NT2/D1 (cell line): Measurements from ENCODE around the gene DDX54.

Experiments used
- DNase-seq: peaks from one replicate; pipeline ENCODE4 v3.0.0-alpha.2; 2011; ENCODE audit warnings: low read depth, low spot score
- H3K27me3 ChIP-seq: 2 replicates; pipeline ENCODE4 v1.6.0; 2011; ENCODE audit warnings: mild to moderate bottlenecking; ENCODE audit not compliant: insufficient read length, insufficient read depth
- H3K36me3 ChIP-seq: 2 replicates; pipeline ENCODE4 v1.6.1; 2011; ENCODE audit warnings: mild to moderate bottlenecking, low read length, mixed read lengths; ENCODE audit not compliant: insufficient read depth, insufficient read length
- H3K4me1 ChIP-seq: 2 replicates; pipeline ENCODE4 v1.5.1; 2011; ENCODE audit not compliant: insufficient read depth, insufficient read length
- H3K4me3 ChIP-seq: 2 replicates; pipeline ENCODE4 v1.5.1; 2011; ENCODE audit warnings: low read depth; ENCODE audit not compliant: insufficient read length
- H3K9ac ChIP-seq: 2 replicates; pipeline ENCODE4 v1.6.0; 2011; ENCODE audit warnings: low read depth; ENCODE audit not compliant: insufficient read length
- H3K9me3 ChIP-seq: 2 replicates; pipeline ENCODE4 v1.5.1; 2011; ENCODE audit warnings: mild to moderate bottlenecking, low read length; ENCODE audit not compliant: insufficient read depth
- SUZ12 ChIP-seq: IDR thresholded peaks from 2 replicates; pipeline ENCODE4 v1.6.1; 2011; ENCODE audit not compliant: insufficient read length, insufficient read depth; ENCODE audit errors: extremely low read depth
- YY1 ChIP-seq: IDR thresholded peaks from 2 replicates; pipeline ENCODE4 v1.6.1; 2011; ENCODE audit not compliant: insufficient read length, insufficient read depth
- ZNF274 ChIP-seq: IDR thresholded peaks from 2 replicates; pipeline ENCODE4 v1.6.1; 2011; ENCODE audit warnings: mild to moderate bottlenecking, low read depth, low read length

DDX54 gene

GRCh38 chr12:113165521-113166450, 19.5 kb downstream of the DDX54 start:
- Histone ChIP-seq H3K27me3 (no peaks in the 10 kb centered on the region), H3K9me3 (no peaks in the 10 kb centered on the region), H3K36me3 (peaks cover 90% of the 10 kb centered on the region), H3K4me1 (peaks cover 14% of the 10 kb centered on the region), H3K4me3 (no peak overlapping the region), H3K9ac (no peak overlapping the region)
- no peak for DNase-seq
- no peak for TF ChIP-seq YY1
- no peak for TF ChIP-seq SUZ12
- no peak for TF ChIP-seq ZNF274

- no peak for TF ChIP-seq SUZ12
- no peak for TF ChIP-seq YY1
- TF ChIP-seq ZNF274 = no peak
- Histone ChIP-seq H3K4me3 (no peak overlapping the region), H3K9me3 (no peaks in the 10 kb centered on the region), H3K27me3 (no peaks in the 10 kb centered on the region), H3K4me1 (peaks cover 17% of the 10 kb centered on the region), H3K36me3 (peaks cover 94% of the 10 kb centered on the region), H3K9ac (no peak overlapping the region)
- DNase-seq = no peak
Observed at GRCh38 chr12:113164014-113164413, 21.3 kb downstream of the DDX54 start.

DNA sequence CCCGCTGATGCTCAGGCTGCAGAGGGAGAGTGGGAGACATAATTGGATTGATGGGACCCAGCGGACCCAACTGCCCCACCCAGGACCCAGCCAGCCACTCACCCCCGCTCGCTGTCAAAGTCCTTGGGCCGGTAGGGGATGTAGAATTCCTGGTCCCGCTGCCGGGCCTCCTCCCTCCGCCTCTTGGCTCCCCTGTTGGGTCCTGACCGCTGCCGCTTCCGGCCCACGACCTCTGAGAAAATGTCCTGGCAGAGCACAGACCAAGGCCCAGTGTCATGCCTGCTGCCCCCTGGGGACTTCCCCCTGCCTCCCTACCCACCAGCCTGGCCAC, 22.3 kb downstream of the DDX54 start:
- Histone ChIP-seq H3K9me3 (no peaks in the 10 kb centered on the region), H3K4me1 (peaks cover 17% of the 10 kb centered on the region)

DNA sequence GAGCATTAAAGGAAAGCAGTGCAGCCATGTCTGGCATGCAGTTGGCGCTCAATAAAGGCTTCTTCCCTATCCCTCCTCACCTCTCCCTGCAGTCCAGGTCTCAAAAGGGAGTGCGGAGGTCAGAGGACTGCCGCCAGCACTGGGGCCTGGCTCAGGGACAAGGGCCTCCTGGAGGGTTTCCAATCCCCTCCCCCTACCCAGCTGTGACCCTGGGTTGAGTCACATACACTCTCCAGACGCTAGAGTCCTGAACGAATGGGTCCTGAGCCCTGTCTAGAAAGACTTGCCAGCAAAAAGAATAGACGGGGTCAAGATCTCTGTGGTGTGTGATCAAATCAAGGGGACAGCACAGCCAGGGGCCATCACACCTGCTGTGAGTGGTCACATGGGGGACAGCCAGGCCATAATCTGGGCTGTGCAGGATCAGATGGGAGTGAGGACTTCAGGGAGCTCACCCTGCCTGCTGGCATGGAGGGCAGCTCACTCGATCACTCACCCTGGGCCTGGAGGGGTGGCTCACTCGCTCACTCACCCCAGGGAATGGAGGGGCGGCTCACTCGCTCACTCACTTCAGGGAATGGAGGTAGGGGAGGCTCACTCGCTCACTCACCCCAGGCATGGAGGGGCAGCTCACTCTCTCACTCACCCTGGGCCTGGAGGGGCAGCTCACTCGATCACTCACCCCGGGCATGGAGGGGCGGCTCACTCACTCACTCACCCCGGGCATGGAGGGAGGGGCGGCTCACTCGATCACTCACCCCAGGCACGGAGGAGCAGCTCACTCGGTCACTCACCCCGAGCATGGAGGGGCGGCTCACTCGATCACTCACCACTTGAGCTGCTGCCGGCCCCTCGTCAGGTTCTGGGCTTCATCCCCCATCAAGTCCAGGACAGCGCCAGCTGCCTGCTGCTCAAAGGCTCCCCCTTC, 22.9 kb downstream of the DDX54 start:
- Histone ChIP-seq H3K9ac (peak overlapping the region; percentile 46), H3K4me3 (no peak overlapping the region), H3K27me3 (no peaks in the 10 kb centered on the region), H3K4me1 (peaks cover 17% of the 10 kb centered on the region), H3K9me3 (no peaks in the 10 kb centered on the region), H3K36me3 (peaks cover 94% of the 10 kb centered on the region)
- TF ChIP-seq YY1 = no peak
- no peak for TF ChIP-seq ZNF274
- no peak for TF ChIP-seq SUZ12
- DNase-seq = no peak

More for the DNA sequence above, 22.3 kb downstream of the DDX54 start:
- DNase-seq = no peak
- H3K4me3 ChIP-seq = no peak overlapping the region
- no peak for TF ChIP-seq ZNF274
- TF ChIP-seq SUZ12 = no peak
- TF ChIP-seq YY1 = no peak
- H3K27me3 ChIP-seq = no peaks in the 10 kb centered on the region
- H3K9ac ChIP-seq = no peak overlapping the region
- H3K36me3 ChIP-seq = peaks cover 94% of the 10 kb centered on the region

DNA sequence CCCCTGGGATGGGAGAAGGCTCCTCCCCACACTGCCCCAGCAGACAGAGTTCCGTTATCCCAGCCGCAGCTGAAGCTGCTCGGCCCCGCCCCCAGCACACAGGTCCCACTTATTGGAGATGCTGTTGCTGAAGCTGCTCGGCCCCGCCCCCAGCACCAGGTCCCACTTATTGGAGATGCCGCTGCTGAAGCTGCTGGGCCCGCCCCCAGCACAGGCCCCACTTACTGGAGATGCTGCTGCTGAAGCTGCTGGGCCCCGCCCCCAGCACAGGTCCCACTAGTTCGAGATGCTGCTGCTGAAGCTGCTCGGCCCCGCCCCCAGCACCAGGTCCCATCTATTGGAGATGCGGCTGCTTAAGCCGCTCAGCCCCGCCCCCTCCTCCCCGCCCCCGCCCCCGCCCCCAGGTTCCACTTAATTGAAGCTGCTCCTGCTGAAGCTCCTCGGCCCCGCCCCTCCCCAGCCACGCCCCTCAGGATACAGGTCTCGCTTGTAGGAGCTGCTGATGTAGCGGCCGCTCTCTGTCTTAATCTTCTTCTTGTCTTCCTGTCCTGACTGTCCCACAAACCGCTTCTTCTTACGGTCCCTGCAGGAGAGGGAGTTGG, 23.8 kb downstream of the DDX54 start:
- no peaks in the 10 kb centered on the region for H3K27me3 ChIP-seq
- no peak overlapping the region for H3K4me3 ChIP-seq
- TF ChIP-seq ZNF274 = no peak
- TF ChIP-seq SUZ12 = no peak
- TF ChIP-seq YY1 = no peak
- peaks cover 94% of the 10 kb centered on the region for H3K36me3 ChIP-seq
- H3K9me3 ChIP-seq = no peaks in the 10 kb centered on the region
- H3K9ac ChIP-seq = no peak overlapping the region
- peak; percentile 97 for DNase-seq
- peaks cover 17% of the 10 kb centered on the region for H3K4me1 ChIP-seq

- Histone ChIP-seq H3K4me3 (no peak overlapping the region), H3K36me3 (peaks cover 79% of the 10 kb centered on the region), H3K9me3 (no peaks in the 10 kb centered on the region), H3K27me3 (peaks cover 5% of the 10 kb centered on the region), H3K4me1 (peaks cover 24% of the 10 kb centered on the region), H3K9ac (no peak overlapping the region)
- DNase-seq = no peak
- TF ChIP-seq ZNF274 (no peak), YY1 (no peak), SUZ12 (no peak)
Observed at GRCh38 chr12:113159937-113160336, 25.3 kb downstream of the DDX54 start.
